Activated CD4-positive, alpha-beta T cell treated with anti-CD3 and anti-CD28 coated beads, Interleukin-2, amount 10 ng/mL, durations not matched to agents 24 days and 14 days (primary cell): Measurements from ENCODE around the gene NQO1. TPM values are rescaled to one million over a fixed set of nuclear protein-coding genes. Genes with fewer than 3 reads are reported as not detected.

Experiments used
- DNase-seq: peaks from one replicate; pipeline ENCODE4 v3.0.0; 2022
- H3K27ac Mint-ChIP-seq: one replicate; pipeline ENCODE4 v1.8.0; 2022; ENCODE audit warnings: mild to moderate bottlenecking, mixed read lengths
- H3K27me3 Mint-ChIP-seq: one replicate; pipeline ENCODE4 v1.8.0; 2022; ENCODE audit warnings: mixed read lengths
- H3K36me3 Mint-ChIP-seq: one replicate; pipeline ENCODE4 v1.8.0; 2022; ENCODE audit warnings: low read depth, mild to moderate bottlenecking, mixed read lengths
- H3K4me1 Mint-ChIP-seq: one replicate; pipeline ENCODE4 v1.8.0; 2021; ENCODE audit warnings: mixed read lengths
- H3K4me3 Mint-ChIP-seq: one replicate; pipeline ENCODE4 v1.8.0; 2022; ENCODE audit warnings: mild to moderate bottlenecking, moderate library complexity, mixed read lengths
- H3K9me3 Mint-ChIP-seq: one replicate; pipeline ENCODE4 v1.8.0; 2021; ENCODE audit warnings: mixed read lengths
- intact Hi-C: fragments of 100-400 bp; cut with micrococcal nuclease; formaldehyde crosslinking; loops from one replicate; pipeline ENCODE4 v1.15.1; 2023
- total RNA-seq: library from RNA; stranded (reverse); gene quantifications from 2 replicates; pipeline ENCODE4 v1.2.3, GENCODE V29; 2022

NQO1 gene
- total RNA-seq, 1 donor from 2014 or later: 9.8 TPM

DNA sequence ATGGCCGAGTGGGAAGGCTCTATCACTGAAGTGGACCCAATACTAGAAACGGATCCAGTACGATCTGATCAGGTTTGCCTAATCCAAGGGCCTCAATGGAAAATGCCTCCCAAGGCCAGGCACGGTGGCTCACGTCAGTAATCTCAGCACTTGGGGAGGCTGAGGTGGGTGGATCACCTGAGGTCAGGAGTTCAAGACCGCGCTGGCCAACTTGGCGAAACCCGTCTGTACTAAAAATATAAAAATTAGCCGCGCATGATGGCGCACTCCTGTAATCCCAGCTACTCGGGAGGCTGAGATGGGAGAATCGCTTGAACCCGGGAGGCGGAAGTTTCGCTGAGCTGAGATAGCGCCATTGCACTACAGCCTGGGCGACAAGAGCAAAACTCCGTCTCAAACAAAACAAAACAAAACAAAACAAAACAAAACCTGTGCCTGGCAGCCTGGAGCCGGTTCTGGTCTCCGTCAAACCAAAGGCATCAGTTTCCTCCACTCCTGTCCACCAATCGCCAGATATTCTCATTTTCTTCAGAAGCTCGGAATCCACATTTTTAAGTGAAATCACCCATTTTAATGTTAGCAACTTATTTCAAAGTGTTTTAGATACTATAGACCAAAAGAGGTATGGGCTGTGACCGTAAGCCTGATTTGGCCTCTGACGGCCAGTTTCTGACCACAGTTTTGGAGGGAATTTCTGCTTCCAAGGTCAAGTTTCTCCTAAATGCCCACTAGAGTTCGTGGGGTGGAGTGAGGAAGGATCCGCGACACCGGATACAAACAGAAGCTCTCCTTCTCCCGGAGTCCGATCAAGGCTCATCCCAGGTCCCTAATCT, 664 bp downstream of the NQO1 start:
- Mint-ChIP-seq H3K27me3 (no peaks in the 10 kb centered on the region), H3K4me3 (peak overlapping the region; percentile 93), H3K36me3 (no peaks in the 10 kb centered on the region), H3K9me3 (no peaks in the 10 kb centered on the region), H3K4me1 (peaks cover 40% of the 10 kb centered on the region), H3K27ac (peak overlapping the region; percentile 98)
- DNase-seq: no peak
- intact Hi-C loops: loop anchor here (1.0 to 2.0 kb wide), 2 partner anchors 16 to 29 kb away; partner anchors contain the start of gene NOB1

- no peaks in the 10 kb centered on the region for H3K36me3 Mint-ChIP-seq
- no peaks in the 10 kb centered on the region for H3K27me3 Mint-ChIP-seq
- no peak for DNase-seq
- peak overlapping the region; percentile 25 for H3K27ac Mint-ChIP-seq
- peaks cover 40% of the 10 kb centered on the region for H3K4me1 Mint-ChIP-seq
- intact Hi-C loops: no loop called here
- H3K4me3 Mint-ChIP-seq: peak overlapping the region; percentile 93
- no peaks in the 10 kb centered on the region for H3K9me3 Mint-ChIP-seq
Observed at GRCh38 chr16:69724981-69725479, 1.3 kb downstream of the NQO1 start.

GRCh38 chr16:69724414-69724873, 1.9 kb downstream of the NQO1 start:
- Mint-ChIP-seq H3K4me3 (no peak overlapping the region), H3K4me1 (peaks cover 38% of the 10 kb centered on the region), H3K27me3 (no peaks in the 10 kb centered on the region), H3K9me3 (no peaks in the 10 kb centered on the region), H3K27ac (peak overlapping the region; percentile 25), H3K36me3 (no peaks in the 10 kb centered on the region)
- DNase-seq: no peak
- intact Hi-C loops: no loop called here

DNA sequence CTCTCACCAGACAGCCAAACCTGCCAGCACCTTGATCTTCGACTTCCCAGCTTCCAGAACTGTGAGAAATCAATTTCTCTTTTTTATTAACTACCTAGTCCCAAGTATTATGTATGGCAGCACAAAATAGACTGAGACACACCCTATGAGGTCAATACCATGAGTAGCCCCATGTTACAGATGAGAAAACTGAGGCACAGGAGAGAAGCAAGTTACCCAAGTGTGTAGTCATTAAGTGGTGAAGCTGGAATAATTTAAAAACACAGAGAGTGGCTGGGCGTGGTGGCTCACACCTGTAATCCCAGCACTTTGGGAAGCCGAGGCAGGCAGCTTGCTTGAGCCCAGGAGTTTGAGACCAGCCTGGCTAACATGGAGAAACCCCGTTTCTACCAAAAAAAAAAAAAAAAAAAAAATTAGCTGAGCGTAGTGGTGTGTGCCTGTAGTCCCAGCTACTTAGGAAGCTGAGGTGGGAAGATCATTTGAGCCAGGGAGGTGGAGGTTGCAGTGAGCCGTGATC, 4.9 kb downstream of the NQO1 start:
- no peaks in the 10 kb centered on the region for H3K9me3 Mint-ChIP-seq
- H3K4me3 Mint-ChIP-seq: no peak overlapping the region
- no peaks in the 10 kb centered on the region for H3K27me3 Mint-ChIP-seq
- peaks cover 22% of the 10 kb centered on the region for H3K4me1 Mint-ChIP-seq
- no peak overlapping the region for H3K27ac Mint-ChIP-seq
- peaks cover 8% of the 10 kb centered on the region for H3K36me3 Mint-ChIP-seq
- intact Hi-C loops: no loop called here
- DNase-seq: no peak

DNA sequence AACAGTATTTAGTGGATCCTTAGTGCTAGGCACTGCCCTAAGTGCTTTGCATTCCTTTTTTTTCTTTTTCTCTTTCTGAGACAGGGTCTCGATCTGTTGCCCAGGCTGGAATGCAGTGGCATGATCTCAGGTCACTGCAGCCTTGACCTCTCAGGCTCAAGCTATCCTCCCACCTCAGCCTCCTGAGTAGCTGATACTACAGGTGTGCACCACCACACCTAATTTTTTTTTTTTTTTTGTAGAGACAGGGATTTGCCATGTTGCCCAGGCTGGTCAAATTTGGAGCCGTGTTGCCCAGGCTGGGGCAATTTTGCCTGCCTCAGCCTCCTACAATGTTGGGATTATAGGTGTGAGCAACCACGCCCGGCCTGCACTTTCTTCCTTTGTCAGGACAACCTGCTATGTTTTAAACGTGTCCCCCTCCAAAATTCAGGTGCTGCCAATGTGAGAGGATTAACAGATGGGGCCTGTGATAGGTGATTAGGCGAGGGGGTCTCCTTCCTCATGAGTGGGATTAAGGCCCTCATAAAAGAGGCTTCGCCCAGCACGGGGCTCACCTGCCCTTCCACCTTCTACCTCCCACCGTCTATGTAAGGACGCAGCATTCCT, 5.4 kb downstream of the NQO1 start:
- Mint-ChIP-seq H3K4me3 (no peak overlapping the region), H3K27ac (no peak overlapping the region)

GRCh38 chr16:69718111-69718764, 8.1 kb downstream of the NQO1 start:
- no peaks in the 10 kb centered on the region for H3K9me3 Mint-ChIP-seq

More for the DNA sequence above, 5.4 kb downstream of the NQO1 start:
- no peak for DNase-seq
- peaks cover 17% of the 10 kb centered on the region for H3K4me1 Mint-ChIP-seq
- no peaks in the 10 kb centered on the region for H3K9me3 Mint-ChIP-seq
- intact Hi-C loops: no loop called here
- H3K36me3 Mint-ChIP-seq: peaks cover 8% of the 10 kb centered on the region
- H3K27me3 Mint-ChIP-seq: no peaks in the 10 kb centered on the region

GRCh38 chr16:69717066-69717465, 9.3 kb downstream of the NQO1 start:
- intact Hi-C loops: no loop called here
- no peaks in the 10 kb centered on the region for H3K9me3 Mint-ChIP-seq
- H3K4me3 Mint-ChIP-seq: no peak overlapping the region
- no peak overlapping the region for H3K27ac Mint-ChIP-seq
- peaks cover 15% of the 10 kb centered on the region for H3K36me3 Mint-ChIP-seq
- no peaks in the 10 kb centered on the region for H3K27me3 Mint-ChIP-seq
- H3K4me1 Mint-ChIP-seq: peaks cover 2% of the 10 kb centered on the region
- no peak for DNase-seq

More at GRCh38 chr16:69718111-69718764, 8.1 kb downstream of the NQO1 start:
- H3K4me3 Mint-ChIP-seq: no peak overlapping the region
- peaks cover 10% of the 10 kb centered on the region for H3K36me3 Mint-ChIP-seq
- H3K27ac Mint-ChIP-seq: no peak overlapping the region
- peaks cover 7% of the 10 kb centered on the region for H3K4me1 Mint-ChIP-seq
- intact Hi-C loops: no loop called here
- H3K27me3 Mint-ChIP-seq: no peaks in the 10 kb centered on the region
- no peak for DNase-seq

GRCh38 chr16:69712914-69713581, 13.3 kb downstream of the NQO1 start:
- intact Hi-C loops: no loop called here
- no peak overlapping the region for H3K27ac Mint-ChIP-seq
- peaks cover 7% of the 10 kb centered on the region for H3K4me1 Mint-ChIP-seq
- no peaks in the 10 kb centered on the region for H3K9me3 Mint-ChIP-seq
- H3K4me3 Mint-ChIP-seq: no peak overlapping the region
- DNase-seq: no peak
- H3K27me3 Mint-ChIP-seq: no peaks in the 10 kb centered on the region
- peaks cover 19% of the 10 kb centered on the region for H3K36me3 Mint-ChIP-seq

DNA sequence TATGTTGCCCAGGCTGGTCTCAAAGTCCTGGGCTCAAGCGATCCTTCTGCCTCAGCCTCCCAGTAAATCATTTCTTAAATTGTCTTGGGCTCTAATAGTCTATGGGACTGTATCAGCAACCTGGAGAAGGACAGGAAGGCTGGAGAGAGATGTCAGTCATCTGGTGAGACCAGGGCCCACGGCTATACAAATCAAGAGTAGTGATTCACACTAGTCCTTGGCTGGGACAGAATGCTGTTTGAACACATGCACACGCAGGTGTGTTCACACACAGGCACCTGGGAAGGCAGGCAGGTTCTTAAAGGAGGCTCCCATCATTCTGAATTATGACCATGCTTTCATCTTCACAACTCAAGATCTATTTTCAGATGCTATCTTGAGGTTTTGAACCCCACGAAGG, 14.1 kb downstream of the NQO1 start:
- Mint-ChIP-seq H3K36me3 (peaks cover 20% of the 10 kb centered on the region), H3K4me3 (no peak overlapping the region), H3K27ac (no peak overlapping the region), H3K4me1 (peaks cover 9% of the 10 kb centered on the region), H3K27me3 (no peaks in the 10 kb centered on the region), H3K9me3 (no peaks in the 10 kb centered on the region)
- no peak for DNase-seq
- intact Hi-C loops: no loop called here

DNA sequence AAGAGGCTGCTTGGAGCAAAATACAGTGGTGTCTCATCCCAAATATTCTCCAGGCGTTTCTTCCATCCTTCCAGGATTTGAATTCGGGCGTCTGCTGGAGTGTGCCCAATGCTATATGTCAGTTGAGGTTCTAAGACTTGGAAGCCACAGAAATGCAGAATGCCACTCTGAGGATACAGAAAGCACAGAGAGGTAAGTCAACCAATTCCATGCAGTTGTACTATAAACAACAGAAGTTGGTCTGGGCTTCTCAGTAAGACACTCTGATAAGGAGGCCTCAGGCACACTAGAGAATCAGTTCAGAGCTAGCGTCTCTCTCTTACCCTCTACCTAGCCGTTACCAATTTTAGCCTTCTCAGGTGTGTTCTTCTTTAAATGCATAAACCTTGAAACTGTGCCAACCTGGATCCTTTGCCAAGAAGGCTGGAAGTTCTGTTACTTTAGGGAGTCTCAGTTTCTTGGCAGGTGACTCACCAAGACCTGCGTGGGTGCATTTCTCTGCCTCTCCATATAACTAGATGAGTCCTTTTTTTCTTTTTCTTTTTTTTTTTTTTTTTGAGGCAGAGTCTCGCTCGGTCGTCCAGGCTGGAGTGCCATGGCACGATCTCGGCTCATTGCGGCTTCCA, 15.1 kb downstream of the NQO1 start:
- Mint-ChIP-seq H3K27ac (no peak overlapping the region), H3K4me3 (no peak overlapping the region), H3K9me3 (no peaks in the 10 kb centered on the region), H3K4me1 (peaks cover 9% of the 10 kb centered on the region), H3K36me3 (peaks cover 15% of the 10 kb centered on the region), H3K27me3 (no peaks in the 10 kb centered on the region)
- DNase-seq: no peak
- intact Hi-C loops: no loop called here

DNA sequence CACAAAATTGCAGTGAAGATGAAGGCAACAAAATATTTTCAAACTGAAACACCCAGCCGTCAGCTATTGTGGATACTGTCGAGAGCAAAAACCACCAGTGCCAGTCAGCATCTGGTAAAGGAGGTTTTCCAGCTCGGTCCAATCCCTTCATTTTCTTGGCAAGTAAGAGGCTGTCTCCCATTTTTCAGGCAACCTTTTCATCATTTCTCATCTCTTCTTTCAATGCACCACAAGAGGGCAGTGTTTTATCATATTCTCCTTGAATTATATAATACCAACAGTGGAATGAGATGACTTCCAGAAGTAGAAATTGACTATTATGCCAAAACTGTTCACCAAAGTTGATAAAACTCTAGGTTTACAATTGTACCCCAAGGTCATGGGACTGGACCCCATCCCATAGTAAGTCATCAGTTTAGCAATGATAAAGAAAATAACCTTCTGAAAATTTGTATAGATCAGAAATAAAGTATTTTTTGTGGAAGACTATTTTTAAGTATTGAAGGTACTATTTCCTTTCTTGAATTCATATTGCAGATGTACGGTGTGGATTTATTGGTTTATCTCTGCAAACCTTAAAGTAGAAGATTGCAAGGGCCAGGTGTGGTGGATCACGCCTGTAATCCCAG, 16.8 kb downstream of the NQO1 start:
- H3K36me3 Mint-ChIP-seq: peaks cover 12% of the 10 kb centered on the region

GRCh38 chr16:69707920-69708683, 18.3 kb downstream of the NQO1 start:
- H3K4me3 Mint-ChIP-seq: no peak overlapping the region
- DNase-seq: no peak
- H3K27ac Mint-ChIP-seq: peak overlapping the region; percentile 22
- H3K4me1 Mint-ChIP-seq: peaks cover 9% of the 10 kb centered on the region
- no peaks in the 10 kb centered on the region for H3K27me3 Mint-ChIP-seq
- peaks cover 17% of the 10 kb centered on the region for H3K36me3 Mint-ChIP-seq
- intact Hi-C loops: no loop called here
- H3K9me3 Mint-ChIP-seq: no peaks in the 10 kb centered on the region

More for the DNA sequence above, 16.8 kb downstream of the NQO1 start:
- Mint-ChIP-seq H3K9me3 (no peaks in the 10 kb centered on the region), H3K27ac (no peak overlapping the region), H3K4me1 (peaks cover 9% of the 10 kb centered on the region), H3K4me3 (no peak overlapping the region), H3K27me3 (no peaks in the 10 kb centered on the region)
- DNase-seq: peak; percentile 74
- intact Hi-C loops: loop anchor here (1.0 kb wide), 2 partner anchors 17 to 45 kb away; partner anchors contain the start of genes NOB1 and NQO1
